GM10847 (cell line): ENCODE data around the gene UQCR10.

Experiments used
- POLR2A ChIP-seq: IDR thresholded peaks from 2 replicates; pipeline ENCODE4 v1.6.1; 2011; ENCODE audit not compliant: insufficient read length; ENCODE audit errors: extremely low read depth

The UQCR10 gene

DNA sequence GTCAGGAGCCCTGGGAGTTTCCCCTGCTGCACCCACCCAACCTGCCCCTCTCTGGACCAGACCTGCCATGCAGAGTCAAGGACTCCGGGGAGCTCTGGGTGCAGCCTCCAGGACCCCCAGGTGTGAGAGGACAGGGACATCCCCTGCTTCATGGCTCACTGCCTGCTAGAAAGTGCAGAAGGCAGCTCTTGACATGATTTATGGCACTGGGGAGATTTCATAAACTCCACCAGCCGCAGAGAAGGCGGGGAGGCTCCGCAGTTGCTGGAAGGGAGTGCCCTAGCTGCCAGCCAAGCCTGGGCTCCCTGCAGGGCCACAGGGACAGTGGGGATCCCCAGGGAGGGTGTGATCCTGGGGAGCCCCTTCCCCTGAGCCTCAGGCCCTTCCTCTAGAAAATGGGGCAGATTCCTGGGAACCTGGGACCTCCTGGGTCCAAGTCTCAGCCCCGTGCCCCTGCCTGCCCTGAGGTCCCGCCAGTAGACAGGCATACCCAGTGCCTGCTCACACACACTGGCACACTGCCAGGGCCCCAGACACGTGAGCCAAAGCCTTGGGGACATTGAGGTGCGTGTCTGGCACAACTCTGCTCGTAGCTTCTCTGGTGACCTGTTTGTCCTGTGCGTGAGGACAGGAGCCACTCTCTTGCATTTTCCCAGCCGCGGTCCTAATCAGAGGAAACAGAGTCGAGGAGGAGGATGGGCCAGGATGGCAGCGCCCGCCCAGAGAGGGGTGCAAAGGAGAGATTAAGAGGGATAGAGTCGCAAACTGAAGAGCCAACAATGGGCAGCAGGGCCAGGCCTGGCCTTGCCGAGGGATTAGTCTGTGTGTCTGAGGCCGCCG, 33.6 kb upstream of the UQCR10 start:
- no peak for TF ChIP-seq POLR2A

DNA sequence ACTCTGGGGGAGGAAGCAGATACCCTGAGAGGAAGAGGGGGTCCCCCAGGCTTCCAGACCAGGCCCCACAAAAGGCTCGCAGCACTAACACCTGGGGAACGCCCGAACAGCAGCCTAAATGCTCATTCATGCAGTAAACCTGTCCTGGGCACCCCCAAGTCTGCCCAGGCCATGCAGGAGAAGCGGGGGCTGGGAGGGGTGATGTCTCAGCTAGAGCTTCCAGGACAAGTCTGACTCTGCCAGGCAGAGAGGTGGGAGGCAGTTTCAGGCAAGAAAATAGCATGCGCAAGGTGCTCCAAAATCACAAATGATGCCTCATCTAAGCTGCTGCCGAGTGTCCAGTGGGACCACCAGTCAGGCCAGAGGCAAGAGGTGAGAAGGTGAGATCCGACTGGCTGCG, 32.8 kb upstream of the UQCR10 start:
- no peak for TF ChIP-seq POLR2A

DNA sequence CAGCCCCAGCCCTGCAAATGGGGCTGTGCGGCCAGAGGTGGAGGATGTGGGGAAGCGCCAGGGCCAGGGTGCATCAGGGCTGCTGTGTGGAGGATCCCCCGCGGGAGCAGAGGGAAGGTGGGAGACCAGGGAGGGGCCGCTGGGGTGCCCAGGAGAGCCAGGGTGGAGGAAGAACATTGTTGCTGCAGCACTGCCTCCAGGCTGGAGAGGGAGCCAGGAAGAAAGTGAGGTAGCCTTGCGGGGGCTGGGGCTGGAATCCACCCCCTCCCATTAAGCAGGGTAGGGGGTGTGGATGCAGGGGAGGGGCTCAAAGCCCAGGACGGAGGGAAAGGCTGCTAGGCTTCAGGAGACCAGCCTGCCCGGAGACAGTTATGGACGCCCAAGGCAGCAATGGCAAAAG, 32.3 kb upstream of the UQCR10 start:
- no peak for TF ChIP-seq POLR2A

DNA sequence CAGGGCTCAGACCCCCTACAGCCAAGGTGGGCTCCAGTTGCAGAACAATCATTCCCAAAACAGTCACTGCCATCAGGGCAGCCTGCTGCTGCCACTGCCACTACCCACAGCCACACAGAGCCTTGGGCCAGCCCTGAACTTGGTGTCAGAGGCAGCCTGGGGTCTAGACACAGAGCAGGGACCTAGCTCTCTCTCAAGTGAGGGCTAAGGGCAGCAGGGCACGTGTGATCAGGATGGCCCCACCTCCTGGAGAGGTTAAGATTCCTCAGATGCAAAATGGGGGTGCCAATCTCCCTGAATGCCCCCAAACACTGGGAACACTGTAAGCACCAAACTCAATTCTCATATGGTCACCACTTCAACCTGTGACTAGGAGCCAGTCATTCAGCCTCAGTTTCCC, 31.8 kb upstream of the UQCR10 start:
- TF ChIP-seq POLR2A, result no peak

DNA sequence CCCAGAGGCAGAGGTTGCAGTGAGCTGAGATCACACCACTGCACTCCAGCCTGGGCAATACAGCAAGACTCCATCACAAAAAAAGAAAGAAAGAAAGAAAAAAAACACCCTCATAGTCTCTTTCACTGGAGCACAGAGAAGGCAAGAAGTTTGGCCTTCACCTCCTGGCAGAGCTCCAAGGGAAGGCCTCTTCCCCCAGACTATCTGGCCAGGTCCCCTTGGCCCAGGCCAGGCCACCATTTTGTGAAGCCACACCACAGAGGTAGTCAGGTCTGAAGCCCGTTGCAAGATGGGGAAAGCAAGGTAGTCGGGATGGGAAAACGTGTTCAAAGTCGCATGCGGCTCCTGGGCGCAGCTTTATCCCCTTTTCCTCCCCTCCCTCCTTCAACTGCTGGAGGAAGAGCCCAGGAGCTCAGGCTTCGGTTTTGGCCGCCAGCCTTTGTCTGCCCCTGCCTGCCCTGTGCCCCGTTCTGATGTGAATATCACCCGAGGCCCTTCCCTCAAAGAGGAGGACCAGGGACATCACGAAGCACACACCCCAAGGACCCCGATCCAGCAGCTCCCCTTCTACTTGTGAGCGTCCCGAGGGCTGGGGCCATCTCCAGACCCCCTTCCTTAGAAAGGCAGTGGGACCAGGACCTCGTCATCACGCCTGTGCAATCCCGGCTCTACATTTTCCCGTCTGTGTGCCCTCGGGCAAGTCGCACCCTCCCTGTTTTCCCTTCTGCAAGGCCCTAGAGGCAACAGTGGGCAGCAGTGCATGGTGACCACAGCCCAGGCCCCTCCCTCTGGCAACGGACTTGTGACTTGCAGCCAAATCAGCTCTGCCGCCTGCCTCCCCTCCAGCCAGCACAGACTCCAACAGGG, 29.7 kb upstream of the UQCR10 start:
- no peak for TF ChIP-seq POLR2A

DNA sequence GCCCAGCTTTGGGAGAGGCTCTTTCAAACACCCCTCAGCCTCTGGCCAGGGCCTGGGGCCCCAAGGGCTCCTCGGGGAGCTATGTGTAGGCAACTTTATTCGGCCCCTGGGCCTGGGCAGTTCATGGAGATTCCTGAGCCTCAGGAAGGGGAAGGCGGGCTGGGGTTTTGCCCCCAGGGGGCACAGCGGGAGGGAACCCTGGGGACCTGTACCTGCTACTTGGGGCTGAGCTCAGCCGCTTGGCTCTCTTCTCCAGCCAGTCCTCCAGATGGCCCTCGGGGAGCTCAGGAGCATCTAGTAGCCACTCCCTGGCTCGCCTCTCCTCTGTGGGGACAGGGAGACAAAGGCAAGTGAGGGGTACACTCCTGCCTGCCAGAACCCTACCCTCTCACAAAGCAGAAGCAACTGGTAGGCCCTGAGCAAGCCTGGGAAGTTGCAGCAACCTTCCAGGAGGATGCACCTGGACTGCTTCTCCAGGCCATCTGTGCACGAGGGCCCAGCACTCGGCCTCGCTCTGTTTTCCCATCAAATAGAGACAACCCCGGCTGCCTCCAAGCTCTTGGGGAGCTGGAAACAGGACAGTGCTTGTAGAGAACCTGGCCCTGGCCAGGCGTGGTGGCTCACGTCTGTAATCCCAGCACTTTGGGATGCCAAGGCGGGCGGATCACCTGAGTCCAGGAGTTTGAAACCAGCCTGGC, 28.9 kb upstream of the UQCR10 start:
- TF ChIP-seq POLR2A, result no peak

DNA sequence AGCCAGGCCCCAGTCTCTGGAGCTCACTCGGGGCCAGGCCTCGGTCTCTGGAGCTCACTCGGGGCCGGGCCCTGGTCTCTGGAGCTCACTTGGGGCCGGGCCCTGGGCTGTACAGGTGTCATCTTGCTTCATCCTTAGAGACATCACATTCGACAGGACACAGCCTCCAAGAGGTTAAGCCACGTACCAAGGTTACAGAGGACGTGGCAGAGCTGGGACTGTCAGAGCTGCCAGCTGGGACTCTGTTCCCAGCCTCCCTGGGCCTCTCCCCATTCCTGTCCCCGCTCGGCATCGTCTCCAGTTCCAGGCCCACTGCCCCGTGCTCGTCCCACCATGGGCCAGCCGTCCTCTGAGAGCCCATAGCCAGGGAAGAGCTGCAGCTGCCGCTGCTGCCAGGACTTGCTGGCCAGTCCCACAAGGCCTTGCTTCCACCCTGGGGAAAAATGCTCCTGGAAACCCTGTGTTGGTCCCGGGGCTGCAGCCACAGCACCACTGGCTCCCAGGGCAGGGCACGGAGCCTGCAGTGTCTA, 27.8 kb upstream of the UQCR10 start:
- no peak for TF ChIP-seq POLR2A

DNA sequence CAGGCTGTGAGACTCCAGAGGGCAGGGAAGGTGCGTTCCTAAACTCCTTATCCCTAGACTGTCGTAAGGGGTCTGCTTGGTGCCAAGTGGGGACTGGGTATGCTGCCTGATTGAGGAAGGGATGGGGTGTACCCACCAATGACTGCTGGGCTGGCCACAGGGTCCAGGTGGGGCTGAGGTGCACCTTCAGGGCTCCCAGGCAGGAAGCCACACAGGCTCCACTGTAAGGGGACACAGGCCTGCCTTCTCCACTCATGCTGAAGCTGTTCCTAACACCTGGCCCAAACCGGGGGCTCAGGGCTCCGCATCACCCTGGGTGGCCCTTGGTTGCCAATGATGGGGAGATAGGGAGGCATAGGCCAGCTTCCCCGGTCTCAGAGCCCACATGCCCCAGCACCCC, 27.0 kb upstream of the UQCR10 start:
- no peak for TF ChIP-seq POLR2A

DNA sequence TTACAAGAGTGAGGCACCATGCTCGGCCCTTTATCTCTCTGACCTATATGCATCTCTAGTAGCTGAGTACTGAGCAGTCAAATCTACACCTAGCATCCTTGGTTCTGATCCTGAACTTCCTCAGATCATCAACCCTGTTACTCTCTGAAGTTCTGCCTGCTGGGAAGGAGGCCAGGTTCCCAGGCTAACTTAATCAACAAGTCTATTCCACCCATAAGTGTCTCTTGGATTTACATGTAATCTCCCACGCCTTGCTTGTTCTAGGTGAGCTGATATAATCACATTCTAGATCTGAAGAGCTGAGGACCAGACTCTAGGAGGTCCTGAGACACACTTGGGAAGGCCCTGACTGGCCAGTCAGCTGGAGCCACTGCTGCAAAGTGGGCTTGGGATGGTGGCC, 25.2 kb upstream of the UQCR10 start:
- TF ChIP-seq POLR2A, result no peak

DNA sequence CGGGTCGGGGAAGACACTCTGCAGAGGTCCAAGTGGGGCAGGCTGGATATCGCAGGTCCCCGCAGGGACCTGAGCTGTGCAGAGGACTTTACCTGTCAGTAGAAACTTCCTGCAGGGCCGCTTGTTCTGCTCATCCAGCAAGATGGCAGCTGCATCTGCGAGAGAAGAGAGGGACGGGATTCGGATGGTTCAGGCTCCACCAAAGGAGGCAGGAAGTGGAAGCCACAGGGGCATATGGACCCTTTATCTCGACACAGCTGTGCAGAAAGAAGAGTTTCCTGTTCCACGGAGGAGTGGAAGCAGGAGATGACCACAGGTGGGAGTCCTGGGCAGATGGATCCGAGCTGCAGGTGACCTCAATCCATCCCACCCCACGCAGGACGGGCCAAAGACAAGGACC, 24.8 kb upstream of the UQCR10 start:
- no peak for TF ChIP-seq POLR2A

DNA sequence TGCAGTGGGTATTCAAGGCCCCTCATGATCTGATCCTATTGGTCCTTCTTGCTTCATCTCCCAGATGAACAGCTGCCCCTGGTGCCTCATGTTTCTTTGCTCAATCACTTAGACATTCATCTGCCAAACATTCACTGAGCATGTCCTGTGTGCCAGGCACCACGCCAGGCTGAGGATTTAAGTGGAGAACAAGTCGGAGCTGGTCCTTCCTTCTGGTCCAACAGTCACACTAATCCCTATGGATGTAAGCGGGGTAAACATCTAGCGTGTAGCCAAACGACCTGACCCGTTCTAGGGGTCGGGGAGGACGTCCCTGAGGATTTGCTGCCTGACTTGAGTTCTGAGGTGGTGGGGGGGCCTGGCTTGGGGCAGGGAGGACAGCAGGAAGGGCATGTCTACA, 22.3 kb upstream of the UQCR10 start:
- no peak for TF ChIP-seq POLR2A

DNA sequence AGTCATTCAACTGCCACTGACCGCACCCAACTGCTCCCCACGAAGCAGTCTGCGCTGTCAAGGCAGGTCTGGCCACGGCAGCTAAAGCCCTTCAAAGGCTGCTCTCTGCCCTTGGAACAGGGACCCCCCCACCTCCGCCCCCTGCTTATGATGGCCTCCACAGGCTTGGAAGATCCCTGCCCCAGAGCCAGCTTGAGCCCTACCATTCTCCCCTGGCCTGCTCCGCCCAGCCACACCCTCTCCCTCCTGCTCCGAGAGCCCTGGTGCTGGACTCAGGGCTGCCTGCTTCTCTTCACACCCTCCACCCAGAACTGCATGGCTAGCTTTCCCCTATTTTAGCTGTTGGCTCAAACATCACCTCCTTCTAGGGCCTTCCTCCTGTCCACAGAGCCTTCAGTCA, 19.3 kb upstream of the UQCR10 start:
- TF ChIP-seq POLR2A, result no peak

DNA sequence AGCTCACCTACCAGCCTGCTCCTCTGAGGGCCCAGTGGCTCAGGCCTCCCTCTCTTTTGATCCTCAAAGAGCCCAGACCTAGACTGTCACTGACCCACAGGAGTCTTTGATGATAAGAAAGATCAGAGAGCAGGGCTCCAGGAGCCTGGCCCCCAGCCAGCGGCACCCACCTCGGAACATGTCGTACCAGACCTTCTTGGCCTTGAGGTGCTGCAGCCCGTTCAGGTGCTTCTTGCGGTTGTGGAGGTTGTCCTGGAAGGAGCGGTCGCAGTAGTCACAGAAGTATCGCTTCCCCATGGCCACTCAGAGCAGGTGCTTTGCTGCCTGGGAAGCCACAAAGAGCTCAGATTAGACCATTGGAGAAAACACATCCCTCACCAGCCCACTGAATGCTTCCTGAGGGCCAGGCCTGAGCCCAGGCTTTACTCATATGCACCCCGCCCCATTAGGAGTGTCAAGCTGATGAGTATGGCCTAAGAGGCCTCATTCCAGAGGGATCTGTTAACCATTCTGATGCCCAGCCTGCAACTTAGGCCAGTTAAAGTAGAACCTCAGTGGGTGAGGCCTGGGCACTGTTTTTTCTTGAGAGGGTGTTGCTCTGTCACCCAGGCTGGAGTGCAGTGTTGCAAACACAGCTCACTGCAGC, 18.8 kb upstream of the UQCR10 start:
- TF ChIP-seq POLR2A, result no peak

DNA sequence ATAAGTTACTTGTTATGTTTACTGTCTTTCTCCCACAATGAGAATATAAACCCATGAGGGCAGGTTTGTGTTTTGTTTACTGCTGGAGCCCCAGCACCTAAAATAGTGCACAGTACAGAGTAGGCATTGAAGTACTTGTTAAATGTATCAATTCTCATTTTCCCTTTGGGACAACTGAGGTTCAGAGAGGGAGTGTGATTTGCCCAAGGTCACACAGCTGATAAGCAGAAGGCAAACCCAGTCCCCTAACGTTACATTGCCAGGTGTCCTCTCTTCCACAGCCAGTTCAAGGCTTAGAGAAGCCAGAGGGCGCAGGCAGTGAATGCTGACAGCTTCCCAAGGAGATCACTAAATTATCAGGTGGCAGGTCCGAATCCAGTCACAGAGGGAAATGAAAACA, 17.1 kb upstream of the UQCR10 start:
- no peak for TF ChIP-seq POLR2A

DNA sequence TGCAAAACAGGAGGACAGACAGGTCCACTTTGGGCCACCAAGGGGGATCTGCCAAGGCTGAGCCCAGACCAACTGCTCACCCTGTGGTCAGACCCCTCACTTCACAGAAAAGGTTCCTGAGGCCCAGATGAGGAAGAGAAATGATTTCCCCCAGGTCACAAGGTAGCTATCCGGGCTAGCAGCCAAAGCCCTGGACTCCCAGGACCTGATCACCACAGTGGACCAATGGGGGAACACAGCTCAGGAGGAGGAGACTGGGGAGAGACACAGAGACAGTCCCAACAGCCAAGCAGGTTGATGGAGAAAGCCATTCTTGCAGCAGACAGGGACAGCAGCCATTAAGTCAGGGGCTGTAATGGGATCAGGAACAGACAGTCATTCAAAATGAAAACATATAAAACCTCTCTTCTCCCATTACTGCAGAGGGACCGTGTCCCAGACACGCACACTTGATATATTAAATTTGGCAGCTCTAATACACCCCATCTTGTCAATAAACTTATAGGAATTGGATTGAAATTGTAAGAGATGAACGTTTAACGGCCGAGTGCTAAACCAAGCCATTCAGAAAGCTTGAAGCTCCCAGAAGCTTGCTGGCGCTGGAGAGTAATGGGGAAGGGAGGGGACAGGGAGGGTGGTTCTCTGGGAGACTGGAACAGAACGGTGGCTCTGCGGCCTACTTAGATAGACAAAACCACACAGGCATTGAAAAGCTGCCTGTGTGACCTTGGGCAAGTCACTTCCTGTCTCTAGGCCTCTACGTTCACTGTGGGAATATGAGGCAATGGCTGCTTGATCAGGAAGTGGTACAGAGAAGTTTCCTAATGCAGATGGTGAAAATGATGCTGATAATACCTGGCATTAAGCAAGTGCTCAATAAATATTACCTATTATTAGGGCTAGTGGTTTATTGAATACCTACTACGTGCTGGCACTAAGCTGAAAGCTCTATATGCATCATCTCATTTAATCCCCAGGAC, 16.3 kb upstream of the UQCR10 start:
- no peak for TF ChIP-seq POLR2A
